ENCODE measurements around the gene SPATA22.

SPATA22 gene

DNA sequence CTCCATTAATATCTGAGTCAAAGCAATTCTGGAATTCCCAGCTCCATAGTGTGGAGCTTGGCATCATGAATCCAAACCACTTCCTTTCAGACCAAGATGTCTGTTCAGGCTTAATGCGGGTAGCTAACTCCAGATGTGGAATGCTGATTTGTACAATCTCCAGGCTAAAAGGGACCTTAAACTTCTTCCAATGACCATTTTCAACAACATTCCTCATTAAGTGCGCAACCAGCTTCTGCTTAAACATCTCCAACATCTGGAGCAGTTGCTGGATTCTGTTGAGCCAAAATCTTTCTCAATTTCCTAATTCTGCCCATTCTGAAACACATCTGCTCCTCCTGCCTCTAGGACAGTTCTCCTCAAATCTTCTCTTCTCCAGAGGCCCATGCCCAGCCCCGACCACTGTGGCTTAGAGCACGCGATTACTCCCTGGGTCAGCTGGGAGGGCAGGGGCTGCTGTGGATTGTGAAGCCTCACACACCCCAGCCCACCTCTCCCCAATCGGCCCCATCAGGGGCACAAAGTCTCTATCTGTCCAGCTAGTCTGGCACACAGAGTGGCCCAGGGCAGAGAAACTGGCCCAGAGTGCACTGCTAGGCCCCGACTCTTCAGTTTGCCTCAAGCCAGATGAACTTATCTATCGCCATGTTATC lies 40.4 kb upstream of the SPATA22 start:
- TF ChIP-seq, protein P1, sequence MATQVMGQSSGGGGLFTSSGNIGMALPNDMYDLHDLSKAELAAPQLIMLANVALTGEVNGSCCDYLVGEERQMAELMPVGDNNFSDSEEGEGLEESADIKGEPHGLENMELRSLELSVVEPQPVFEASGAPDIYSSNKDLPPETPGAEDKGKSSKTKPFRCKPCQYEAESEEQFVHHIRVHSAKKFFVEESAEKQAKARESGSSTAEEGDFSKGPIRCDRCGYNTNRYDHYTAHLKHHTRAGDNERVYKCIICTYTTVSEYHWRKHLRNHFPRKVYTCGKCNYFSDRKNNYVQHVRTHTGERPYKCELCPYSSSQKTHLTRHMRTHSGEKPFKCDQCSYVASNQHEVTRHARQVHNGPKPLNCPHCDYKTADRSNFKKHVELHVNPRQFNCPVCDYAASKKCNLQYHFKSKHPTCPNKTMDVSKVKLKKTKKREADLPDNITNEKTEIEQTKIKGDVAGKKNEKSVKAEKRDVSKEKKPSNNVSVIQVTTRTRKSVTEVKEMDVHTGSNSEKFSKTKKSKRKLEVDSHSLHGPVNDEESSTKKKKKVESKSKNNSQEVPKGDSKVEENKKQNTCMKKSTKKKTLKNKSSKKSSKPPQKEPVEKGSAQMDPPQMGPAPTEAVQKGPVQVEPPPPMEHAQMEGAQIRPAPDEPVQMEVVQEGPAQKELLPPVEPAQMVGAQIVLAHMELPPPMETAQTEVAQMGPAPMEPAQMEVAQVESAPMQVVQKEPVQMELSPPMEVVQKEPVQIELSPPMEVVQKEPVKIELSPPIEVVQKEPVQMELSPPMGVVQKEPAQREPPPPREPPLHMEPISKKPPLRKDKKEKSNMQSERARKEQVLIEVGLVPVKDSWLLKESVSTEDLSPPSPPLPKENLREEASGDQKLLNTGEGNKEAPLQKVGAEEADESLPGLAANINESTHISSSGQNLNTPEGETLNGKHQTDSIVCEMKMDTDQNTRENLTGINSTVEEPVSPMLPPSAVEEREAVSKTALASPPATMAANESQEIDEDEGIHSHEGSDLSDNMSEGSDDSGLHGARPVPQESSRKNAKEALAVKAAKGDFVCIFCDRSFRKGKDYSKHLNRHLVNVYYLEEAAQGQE (IDR thresholded peaks at IDR 0.05; ENCODE audit: insufficient read depth in 1 of 2, low read depth in 2 of 2, low read length in 2 of 2): no peak
- TF ChIP-seq TAF1 (IDR thresholded peaks at IDR 0.05; ENCODE audit: borderline replicate concordance, insufficient read depth, low read length): no peak
- no peak for TF ChIP-seq POLR2AphosphoS5 (IDR thresholded peaks at IDR 0.05; ENCODE audit: low read depth, low read length)
- no peak for TF ChIP-seq SIN3A (IDR thresholded peaks at IDR 0.05; ENCODE audit: borderline replicate concordance, insufficient read depth, low read length)
- no peak for TF ChIP-seq FOXP2 (optimal IDR thresholded peaks at IDR 0.05; ENCODE audit: borderline replicate concordance, extremely low read depth, extremely low read length, insufficient read depth)

DNA sequence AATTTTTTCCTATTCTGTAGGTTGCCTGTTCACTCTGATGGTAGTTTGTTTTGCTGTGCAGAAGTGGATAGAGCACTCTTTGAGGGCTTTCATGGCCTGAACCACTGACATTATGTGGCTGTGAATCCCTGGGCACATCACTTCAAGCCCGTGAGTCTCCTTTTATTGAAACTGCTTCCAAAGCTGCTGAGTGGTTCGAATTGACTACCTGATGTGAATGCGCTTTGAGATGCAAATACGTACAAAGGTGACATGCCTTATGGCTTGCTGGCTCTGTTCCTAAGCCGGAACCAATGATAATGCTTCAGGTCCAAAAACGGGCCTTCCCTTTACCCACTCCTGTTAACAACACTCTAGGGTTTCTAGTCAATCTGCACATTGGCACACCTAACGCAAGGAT lies 38.5 kb upstream of the SPATA22 start:
- TF ChIP-seq FOXP2 (optimal IDR thresholded peaks at IDR 0.05; ENCODE audit: borderline replicate concordance, extremely low read depth, extremely low read length, insufficient read depth): no peak
- no peak for TF ChIP-seq SIN3A (IDR thresholded peaks at IDR 0.05; ENCODE audit: borderline replicate concordance, insufficient read depth, low read length)
- TF ChIP-seq POLR2AphosphoS5 (IDR thresholded peaks at IDR 0.05; ENCODE audit: low read depth, low read length): no peak
- TF ChIP-seq, protein P1 (IDR thresholded peaks at IDR 0.05; ENCODE audit: insufficient read depth in 1 of 2, low read depth in 2 of 2, low read length in 2 of 2): no peak
- no peak for TF ChIP-seq TAF1 (IDR thresholded peaks at IDR 0.05; ENCODE audit: borderline replicate concordance, insufficient read depth, low read length)

DNA sequence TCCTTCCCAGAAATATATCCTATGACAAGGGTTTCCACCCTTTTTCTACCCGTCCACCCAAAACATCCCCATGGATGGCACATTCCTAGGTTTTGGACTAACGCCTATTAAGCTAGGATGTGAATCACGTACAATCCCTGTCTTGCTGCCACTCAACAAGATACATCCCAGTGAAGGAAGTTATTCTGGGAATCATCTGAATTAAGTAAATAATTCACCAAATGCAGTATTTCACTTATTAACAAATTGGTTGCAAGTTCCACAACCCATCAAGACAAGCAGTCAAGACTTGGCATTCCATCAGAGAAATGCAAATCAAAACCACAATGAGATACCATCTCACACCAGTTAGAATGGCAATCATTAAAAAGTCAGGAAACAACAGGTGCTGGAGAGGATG lies 36.2 kb upstream of the SPATA22 start:
- TF ChIP-seq, protein P1 (IDR thresholded peaks at IDR 0.05; ENCODE audit: insufficient read depth in 1 of 2, low read depth in 2 of 2, low read length in 2 of 2): no peak
- TF ChIP-seq FOXP2 (optimal IDR thresholded peaks at IDR 0.05; ENCODE audit: borderline replicate concordance, extremely low read depth, extremely low read length, insufficient read depth) (no peak), SIN3A (IDR thresholded peaks at IDR 0.05; ENCODE audit: borderline replicate concordance, insufficient read depth, low read length) (no peak), POLR2AphosphoS5 (IDR thresholded peaks at IDR 0.05; ENCODE audit: low read depth, low read length) (no peak), TAF1 (IDR thresholded peaks at IDR 0.05; ENCODE audit: borderline replicate concordance, insufficient read depth, low read length) (no peak)

DNA sequence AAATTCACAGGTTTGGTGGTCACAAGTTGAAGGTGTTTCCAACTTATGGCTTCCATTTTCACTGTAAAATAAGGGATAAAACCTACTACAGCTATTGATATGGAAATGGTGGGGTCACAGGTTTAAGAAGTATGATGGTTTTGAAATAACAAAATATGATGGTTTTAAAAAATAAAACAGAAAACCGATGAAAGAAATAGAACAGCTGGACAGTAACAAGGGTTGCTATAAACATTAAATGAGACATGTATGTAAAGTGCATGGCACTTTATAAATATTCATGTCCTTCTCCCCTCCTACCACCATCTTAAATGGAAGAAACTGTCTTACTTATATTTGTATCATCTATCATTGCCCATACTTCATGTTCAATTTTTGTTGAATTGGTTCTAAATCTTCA lies 35.5 kb upstream of the SPATA22 start:
- TF ChIP-seq TAF1 (IDR thresholded peaks at IDR 0.05; ENCODE audit: borderline replicate concordance, insufficient read depth, low read length) (no peak), FOXP2 (optimal IDR thresholded peaks at IDR 0.05; ENCODE audit: borderline replicate concordance, extremely low read depth, extremely low read length, insufficient read depth) (no peak), POLR2AphosphoS5 (IDR thresholded peaks at IDR 0.05; ENCODE audit: low read depth, low read length) (no peak), SIN3A (IDR thresholded peaks at IDR 0.05; ENCODE audit: borderline replicate concordance, insufficient read depth, low read length) (no peak)
- TF ChIP-seq, protein P1 (IDR thresholded peaks at IDR 0.05; ENCODE audit: insufficient read depth in 1 of 2, low read depth in 2 of 2, low read length in 2 of 2): no peak

Measured in PFSK-1 (cell line).